ENCODE results near the gene C1QTNF12. TPM values are rescaled to one million over a fixed set of nuclear protein-coding genes. Genes with fewer than 3 reads are reported as not detected.
A peak's percentile ranks its signal among the peaks of the same experiment; 100 is the strongest.

Gene C1QTNF12
- total and polyA plus RNA-seq, 2 of the 8 experiments (the other 6 are each of a cell fraction or from before 2014, with no cell fraction given) = 2.1 to 3.7 TPM

DNA sequence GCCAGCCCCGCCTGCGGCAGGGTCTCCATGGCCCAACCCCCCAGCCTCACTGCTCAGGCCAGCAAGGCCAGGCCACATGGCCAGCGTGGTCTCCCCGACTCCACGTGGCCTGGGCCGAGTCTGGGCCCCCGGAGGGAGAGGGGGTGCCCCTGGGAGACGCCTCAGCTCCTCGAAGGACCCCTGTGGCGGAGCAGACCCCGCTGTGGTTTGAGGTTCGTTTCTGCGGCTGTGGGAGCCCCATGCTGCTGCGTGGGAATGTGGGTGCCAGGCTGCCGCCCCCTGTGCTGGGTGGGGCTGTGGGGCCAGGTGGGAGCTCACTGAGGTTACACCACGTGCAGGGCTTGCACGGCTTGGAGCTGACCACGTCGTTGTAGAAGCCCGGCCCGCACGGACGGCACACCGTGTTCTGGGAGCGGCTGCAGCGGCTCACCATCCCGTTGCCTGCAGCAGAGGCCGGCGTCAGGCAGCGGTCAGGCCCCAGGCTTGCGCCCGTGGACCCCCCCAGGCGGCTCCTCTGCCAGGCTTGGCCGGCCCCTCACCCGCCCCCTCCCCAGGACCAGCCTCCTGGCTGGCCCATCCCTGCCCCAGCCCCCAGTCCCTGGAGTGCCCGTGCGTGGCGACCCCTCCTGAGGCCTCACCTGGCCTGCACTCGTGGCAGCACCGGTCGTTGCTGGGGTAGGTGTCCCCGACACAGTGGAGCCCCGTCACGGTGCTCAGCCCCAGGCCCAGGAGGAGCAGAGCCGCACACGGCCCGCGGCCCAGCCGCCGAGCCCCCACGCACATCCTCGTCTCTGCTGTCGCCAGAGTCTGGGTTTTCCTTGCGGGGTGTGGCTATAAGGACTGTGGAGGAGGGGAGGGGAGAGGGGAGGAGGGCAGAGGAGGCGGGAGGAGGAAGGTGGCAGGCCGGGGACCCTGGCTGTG, 32.9 kb downstream of the C1QTNF12 start, which contains the start of gene TNFRSF4:
TSS of gene TNFRSF4 (minus strand) at position 809 of the 921 bp plus-strand sequence. CDS start at position 783, 26 bp downstream.
- Histone ChIP-seq H3K4me2 (ENCODE audit: insufficient read depth in 1 of 2, low read depth in 2 of 2, low read length in 2 of 2) (no peak within 1 kb of the TSS), H3K9ac (replicated peaks in 1 of 4; ENCODE audit: extremely low read depth in 1 of 4, low read depth in 3 of 4, low read length in 3 of 4) (no peak within 1 kb of the TSS), H3K4me1 (replicated peaks in 1 of 4; ENCODE audit: control insufficient read depth in 3 of 4, insufficient read depth in 4 of 4, low read length in 3 of 4) (no peaks in the 10 kb centered on the region; a peak in 1 of 7 replicates), H2BK12ac (ENCODE audit: low read depth, low read length) (no peak within 1 kb of the TSS), H3K18ac (ENCODE audit: extremely low read depth, low read length) (no peak within 1 kb of the TSS), H4K8ac (ENCODE audit: extremely low read depth, insufficient read depth, low read length) (peak within 1 kb of the TSS; percentile 68), H3K9me3 (ENCODE audit: insufficient read depth in 2 of 2, low read depth in 1 of 2, low read length in 1 of 2) (no peaks in the 10 kb centered on the region), H2AK5ac (ENCODE audit: low read depth, low read length) (no peak within 1 kb of the TSS), H2BK5ac (ENCODE audit: low read depth, low read length) (no peak within 1 kb of the TSS), H3K4me3 (ENCODE audit: extremely low read depth in 1 of 4, insufficient read depth in 2 of 4, low read depth in 3 of 4, low read length in 4 of 4) (no peak within 1 kb of the TSS), H2BK120ac (replicated peaks; ENCODE audit: low read depth, low read length) (no peak within 1 kb of the TSS), H3K27ac (ENCODE audit: low read depth, low read length) (no peak within 1 kb of the TSS), H3K79me2 (ENCODE audit: control insufficient read depth in 1 of 2, insufficient read depth in 2 of 2, low read length in 2 of 2) (no peaks in the 10 kb centered on the region), H3K56ac (replicated peaks; ENCODE audit: insufficient read length, low read depth, low read length) (no peak within 1 kb of the TSS), H4K5ac (ENCODE audit: insufficient read length, low read depth, low read length) (no peak within 1 kb of the TSS), H2AFZ (ENCODE audit: low read length) (no peak within 1 kb of the TSS), H3K36me3 (ENCODE audit: control insufficient read depth in 2 of 4, insufficient read depth in 4 of 4, low read length in 3 of 4) (peaks cover 0 to 16% (median 4%) of the 10 kb centered on the region in 4 experiments; a peak in 5 of 8 replicates), H4K20me1 (replicated peaks in 1 of 2; ENCODE audit: control insufficient read depth in 1 of 2, insufficient read depth in 2 of 2, low read length in 2 of 2) (peaks cover 3 to 7% of the 10 kb centered on the region in 2 experiments), H2BK20ac (ENCODE audit: low read length) (no peak within 1 kb of the TSS), H3K79me1 (ENCODE audit: low read depth, low read length) (no peaks in the 10 kb centered on the region), H3K14ac (ENCODE audit: insufficient read length) (no peak within 1 kb of the TSS), H4K91ac (replicated peaks; ENCODE audit: insufficient read length, low read length) (no peak within 1 kb of the TSS), H3K27me3 (replicated peaks in 1 of 4; ENCODE audit: control insufficient read depth in 3 of 4, extremely low read depth in 1 of 4, insufficient read depth in 3 of 4, low read length in 3 of 4) (no peaks in the 10 kb centered on the region), H2BK15ac (ENCODE audit: low read length) (no peak within 1 kb of the TSS), H3K23ac (ENCODE audit: insufficient read length) (no peak within 1 kb of the TSS), H3K23me2 (ENCODE audit: low read depth, low read length) (no peaks in the 10 kb centered on the region), H3K4ac (replicated peaks; ENCODE audit: insufficient read length, low read depth, low read length) (no peak within 1 kb of the TSS)
- POLR2A ChIA-PET (ENCODE audit: partially characterized antibody) = interaction anchor here (4.3 kb wide), 1 partner anchor 13 kb away, joined by 15 read pairs; no protein-coding TSS in a partner anchor
- CTCF ChIA-PET (ENCODE audit: partially characterized antibody) = interaction anchor here (0.6 to 2.2 kb wide), 5 partner anchors 16 to 150 kb away, joined by 3 to 9 read pairs (median 3); partner anchors contain the start of gene TTLL10
- 91% methylated on average over 33 of the region's 56 CpGs; no CpG with 5 or more reads in 1 of the 2 experiments for WGBS, 2 experiments (ENCODE audit: extremely low coverage in 1 of 2, insufficient coverage in 1 of 2, insufficient read length in 1 of 2, insufficient replicate concordance in 2 of 2, low coverage in 1 of 2, low lambda C conversion rate in 2 of 2, missing lambda C conversion rate in 1 of 2)
- FAIRE-seq (no peak), DNase-seq (ENCODE audit: low read depth in 1 of 2, low spot score in 2 of 2) (no peak)
- no peak for TF ChIP-seq JUND (IDR thresholded peaks at IDR 0.05; ENCODE audit: low read length)
- TF ChIP-seq SRF (IDR thresholded peaks at IDR 0.05; ENCODE audit: low read depth, low read length) = no peak
- TF ChIP-seq SP4 (IDR thresholded peaks at IDR 0.05; ENCODE audit: low read length) = no peak
- TF ChIP-seq NRF1 (IDR thresholded peaks at IDR 0.05; ENCODE audit: low read depth, low read length) = no peak
